ENCODE measurements around the gene SDK1. TPM values are rescaled to one million over a fixed set of nuclear protein-coding genes. Genes with fewer than 3 reads are reported as not detected.

The SDK1 gene
- total RNA-seq, 4 donors from 2014 or later: 7.5 to 35.0 (median 10.2) TPM

- no peak for TF ChIP-seq CTCF (IDR thresholded peaks at IDR 0.05; ENCODE audit: low read depth)
Observed at GRCh38 chr7:4143511-4144171, 842.6 kb downstream of the SDK1 start.

- no peak for TF ChIP-seq CTCF (IDR thresholded peaks at IDR 0.05; ENCODE audit: low read depth)
Observed at GRCh38 chr7:4144172-4144701, 843.2 kb downstream of the SDK1 start.

DNA sequence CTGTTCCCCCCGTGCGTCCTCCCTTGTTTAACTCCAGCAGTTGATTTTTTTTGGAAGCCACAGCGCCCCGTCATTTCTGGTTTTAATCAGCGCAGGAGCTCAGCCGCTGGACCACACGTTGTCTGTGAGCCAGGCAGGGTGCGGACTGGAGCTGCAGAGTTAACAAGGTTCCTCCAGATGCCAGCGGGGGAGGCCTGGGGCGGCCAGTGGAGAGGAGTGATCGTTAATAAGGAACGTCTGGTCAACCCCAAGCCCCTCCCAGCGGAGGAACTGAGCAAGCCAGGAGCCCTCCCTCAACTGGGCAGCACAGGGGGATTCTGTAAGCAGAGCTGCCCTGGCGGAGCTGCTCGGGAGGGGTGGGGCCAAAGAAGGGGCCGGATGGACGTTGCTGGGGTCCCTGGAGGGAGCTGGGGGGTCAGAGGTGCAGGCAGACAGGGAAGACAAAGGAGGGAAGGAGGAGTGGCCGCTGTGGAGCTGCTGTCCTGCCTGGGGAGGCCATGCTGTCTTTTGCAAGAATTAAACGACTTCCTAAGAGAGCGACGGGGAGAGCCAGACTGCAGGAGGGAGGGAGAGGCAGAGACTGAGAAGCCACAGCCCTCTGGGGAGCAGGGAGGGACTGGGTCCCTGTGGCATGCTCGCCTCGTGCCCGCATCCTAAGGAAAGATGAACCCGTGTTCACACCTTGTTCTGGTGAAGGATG is 843.9 kb downstream of the SDK1 start:
- no peak for TF ChIP-seq CTCF (IDR thresholded peaks at IDR 0.05; ENCODE audit: low read depth)

DNA sequence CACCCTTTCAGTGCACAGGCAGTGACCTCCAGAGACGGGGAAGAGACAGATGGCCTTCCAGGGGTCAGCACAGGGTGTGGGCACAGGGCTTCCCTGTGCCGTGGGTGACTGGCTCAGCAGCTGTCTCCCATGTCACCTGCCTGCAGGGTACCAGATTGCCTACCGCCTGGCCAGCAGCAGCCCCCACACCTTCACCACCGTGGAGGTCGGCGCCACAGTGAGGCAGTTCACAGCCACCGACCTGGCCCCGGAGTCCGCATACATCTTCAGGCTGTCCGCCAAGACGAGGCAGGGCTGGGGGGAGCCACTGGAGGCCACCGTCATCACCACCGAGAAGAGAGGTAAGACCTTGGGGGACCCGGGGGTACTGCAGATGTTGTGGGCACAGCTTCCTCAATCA is 844.5 kb downstream of the SDK1 start:
- TF ChIP-seq CTCF (IDR thresholded peaks at IDR 0.05; ENCODE audit: low read depth): no peak

GRCh38 chr7:4147926-4148620 is 847.0 kb downstream of the SDK1 start:
- TF ChIP-seq CTCF (IDR thresholded peaks at IDR 0.05; ENCODE audit: low read depth): no peak

DNA sequence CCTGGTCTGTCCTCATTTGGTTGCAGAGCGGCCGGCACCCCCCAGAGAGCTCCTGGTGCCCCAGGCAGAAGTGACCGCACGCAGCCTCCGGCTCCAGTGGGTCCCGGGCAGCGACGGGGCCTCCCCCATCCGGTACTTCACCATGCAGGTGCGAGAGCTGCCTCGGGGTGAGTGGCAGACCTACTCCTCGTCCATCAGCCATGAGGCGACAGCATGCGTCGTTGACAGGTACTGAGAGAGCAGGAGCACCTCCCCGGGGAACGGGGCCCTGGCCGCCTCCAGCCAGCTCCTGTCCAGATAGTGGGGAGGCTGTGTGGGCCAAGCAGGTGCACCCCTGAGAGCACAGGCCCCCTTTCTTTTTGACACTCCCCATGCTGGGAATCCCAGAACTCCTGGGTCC is 848.2 kb downstream of the SDK1 start:
- TF ChIP-seq CTCF (IDR thresholded peaks at IDR 0.05; ENCODE audit: low read depth): no peak

DNA sequence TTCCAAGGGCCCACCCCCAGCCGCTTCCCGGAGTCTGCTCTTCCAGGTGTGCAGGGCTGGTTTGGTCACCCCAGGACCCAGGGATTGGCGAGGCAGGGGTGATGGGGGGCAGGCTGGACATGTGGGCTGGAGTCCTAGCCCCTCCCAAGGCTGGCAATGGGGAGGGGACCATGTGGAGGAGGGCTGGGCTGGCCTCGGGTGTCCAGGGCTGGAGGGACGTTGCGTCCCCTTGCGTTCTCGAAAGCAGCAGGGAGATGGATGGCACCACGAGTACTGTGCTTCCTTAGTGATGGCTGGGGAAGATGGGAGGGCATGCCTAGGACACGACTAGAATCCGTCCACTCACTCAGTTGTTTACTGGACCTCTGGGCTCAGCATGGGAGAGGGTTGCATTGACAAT is 848.6 kb downstream of the SDK1 start:
- no peak for TF ChIP-seq CTCF (IDR thresholded peaks at IDR 0.05; ENCODE audit: low read depth)
